Endothelial cell of umbilical vein (primary cell): ENCODE measurements around the gene INPP5J. TPM values are rescaled to one million over a fixed set of nuclear protein-coding genes. Genes with fewer than 3 reads are reported as not detected.
A peak's percentile ranks its signal among the peaks of the same experiment; 100 is the strongest.

Source experiments
- BruUV-seq: library from RNA; stranded (reverse); fragments of 400-500 nt; replicated peaks from 2 replicates; lab custom pipeline; 2021; lab: Mats Ljungman, UMichigan
- CTCF ChIA-PET: fragments of 300-600, 350-600 bp; sonication (Branson Sonifier 250); formaldehyde crosslinking; loops from one replicate; lab custom pipeline; 2021; ENCODE audit warnings: antibody characterized with exemption, inconsistent platforms; lab: Charles Lee
- POLR2A ChIA-PET: fragments of 300-600, 350-600 bp; sonication (Branson Sonifier 250); formaldehyde crosslinking; loops from one replicate; lab custom pipeline; 2021; ENCODE audit warnings: antibody characterized with exemption, inconsistent platforms; lab: Charles Lee
- DNase-seq: peaks from one replicate; pipeline ENCODE4 v3.0.0-alpha.2; 2011; ENCODE audit warnings: low read depth, low spot score
- FAIRE-seq: peaks from 2 replicates; lab custom pipeline; 2011; peaks lifted over from hg19 to GRCh38; lab: Jason Lieb, UNC
- H2AFZ ChIP-seq: 2 replicates; pipeline ENCODE4 v1.6.0; 2012; ENCODE audit warnings: low read depth, low read length, control low read depth, inconsistent platforms
- H3K27ac ChIP-seq: 2 replicates; pipeline ENCODE4 v1.5.1; 2011; ENCODE audit warnings: low read depth, mild to moderate bottlenecking, control low read depth, low read length, moderate library complexity; ENCODE audit not compliant: insufficient read depth
- H3K27me3 ChIP-seq, 2 experiments: 2 replicates each; pipeline versions ENCODE4 v1.6.0 to v1.6.1; 2011; ENCODE audit warnings: low read length in 2 of 2, mixed read lengths in 1 of 2; ENCODE audit not compliant: control insufficient read depth in 2 of 2, insufficient read depth in 2 of 2
- H3K36me3 ChIP-seq, 2 experiments: 2 replicates in 1 of 2; 3 replicates in 1 of 2; pipeline ENCODE4 v1.5.1; 2011; ENCODE audit warnings: low read length in 2 of 2, mild to moderate bottlenecking in 1 of 2, moderate library complexity in 1 of 2; ENCODE audit not compliant: control insufficient read depth in 2 of 2, insufficient read depth in 2 of 2; ENCODE audit errors: extremely low read depth in 1 of 2
- H3K4me1 ChIP-seq: 3 replicates; pipeline ENCODE4 v1.5.1; 2011; ENCODE audit warnings: mild to moderate bottlenecking, low read length; ENCODE audit not compliant: control insufficient read depth, insufficient read depth; ENCODE audit errors: extremely low read depth
- H3K4me2 ChIP-seq: 2 replicates; pipeline ENCODE4 v1.6.1; 2011; ENCODE audit warnings: low read length, control low read depth, mixed read lengths; ENCODE audit not compliant: insufficient read depth
- H3K4me3 ChIP-seq, 3 experiments: fragments of 200-600 bp in 1 of 3; sonication (generic), shearing (Covaris generic) in 1 of 3; replicated peaks in 1 of 3; 2 replicates each; pipeline ENCODE4 v1.5.1; 2011 to 2016; ENCODE audit warnings: control low read depth in 3 of 3, low read length in 3 of 3, mild to moderate bottlenecking in 2 of 3, inconsistent platforms in 1 of 3, low read depth in 1 of 3, moderate library complexity in 1 of 3; ENCODE audit not compliant: insufficient read depth in 1 of 3
- H3K79me2 ChIP-seq: 2 replicates; pipeline ENCODE4 v1.6.0; 2012; ENCODE audit warnings: low read length, inconsistent platforms; ENCODE audit not compliant: control insufficient read depth, insufficient read depth
- H3K9ac ChIP-seq: replicated peaks from 2 replicates; pipeline ENCODE3; 2011; ENCODE audit warnings: low read length, control low read depth; ENCODE audit not compliant: insufficient read depth; ENCODE audit errors: extremely low read depth
- H3K9me1 ChIP-seq: replicated peaks from 3 replicates; pipeline ENCODE4 v1.6.0; 2011; ENCODE audit warnings: mild to moderate bottlenecking, low read length; ENCODE audit not compliant: control insufficient read depth, insufficient read depth; ENCODE audit errors: extremely low read depth
- H3K9me3 ChIP-seq: replicated peaks from 2 replicates; pipeline ENCODE4 v1.5.1; 2012; ENCODE audit warnings: low read length, inconsistent platforms; ENCODE audit not compliant: control insufficient read depth, insufficient read depth
- H4K20me1 ChIP-seq: replicated peaks from 2 replicates; pipeline ENCODE3; 2011; ENCODE audit warnings: mild to moderate bottlenecking, low read length; ENCODE audit not compliant: control insufficient read depth, insufficient read depth; ENCODE audit errors: extremely low read depth
- EZH2 ChIP-seq: IDR thresholded peaks from 2 replicates; pipeline ENCODE4 v1.6.1; 2012; ENCODE audit warnings: borderline replicate concordance, low read depth, mild to moderate bottlenecking, moderate library complexity, low read length, inconsistent platforms; ENCODE audit not compliant: severe bottlenecking
- FOS ChIP-seq: IDR thresholded peaks from 2 replicates; pipeline ENCODE4 v1.6.1; 2011; ENCODE audit warnings: mild to moderate bottlenecking, low read length, moderate library complexity, borderline replicate concordance; ENCODE audit not compliant: insufficient read depth
- GATA2 ChIP-seq: IDR thresholded peaks from 2 replicates; pipeline ENCODE4 v1.7.0; 2011; ENCODE audit warnings: low read depth, mild to moderate bottlenecking, moderate library complexity, mixed read lengths, low read length; ENCODE audit not compliant: insufficient read length, insufficient read depth
- JUN ChIP-seq: IDR thresholded peaks from 2 replicates; pipeline ENCODE4 v1.6.1; 2011; ENCODE audit warnings: borderline replicate concordance, low read depth; ENCODE audit not compliant: insufficient read length, insufficient read depth
- POLR2A ChIP-seq: IDR thresholded peaks from 2 replicates; pipeline ENCODE4 v1.6.1; 2012; ENCODE audit warnings: low read depth, mild to moderate bottlenecking, control low read depth, low read length
- dilution Hi-C: fragments of 300-500 bp; cut with MboI; formaldehyde crosslinking; loops from one replicate; pipeline ENCODE4 v1.15.0; 2019; ENCODE audit warnings: low sequenced_read_pairs; ENCODE audit not compliant: extremely low pct_ligation_motif_present
- intact Hi-C: fragments of 100-400 bp; cut with micrococcal nuclease; formaldehyde crosslinking; loops from one replicate; pipeline ENCODE4 v1.10.0; 2022
- polyA plus RNA-seq, 4 experiments: library from polyadenylated mRNA; depleted of rRNA in 3 of 4; stranded (reverse) in 3 of 4; unstranded in 1 of 4; fragments of >200 nt; gene quantifications; 2 replicates each; pipeline versions ENCODE4 v1.2.1 to v1.2.3, GENCODE V29; 2011 to 2012; ENCODE audit warnings: missing spikeins in 1 of 4
- total RNA-seq: library from RNA; stranded (reverse); gene quantifications from 2 replicates; pipeline ENCODE4 v1.2.3, GENCODE V29; 2021

INPP5J gene
- total and polyA plus RNA-seq, 2 donors (not counting 3 experiments of a cell fraction or from before 2014, with no cell fraction given), result 0.43 to 0.49 TPM

- peak overlapping the region; percentile 63 for H3K27ac ChIP-seq
- H3K79me2 ChIP-seq, result peaks cover 2% of the 10 kb centered on the region
- DNase-seq (peak; percentile 66), FAIRE-seq (peak; percentile 77)
- no peak overlapping the region for H3K4me3 ChIP-seq
- H3K9ac ChIP-seq, result peak overlapping the region; percentile 29
- H2AFZ ChIP-seq, result peak overlapping the region; percentile 27
- H3K27me3 ChIP-seq, result no peaks in the 10 kb centered on the region
- CTCF ChIA-PET, result interaction anchor here (0.8 to 17.9 kb wide), 5 partner anchors 9 to 209 kb away, joined by 3 to 231 read pairs (median 4); partner anchors contain the start of gene SELENOM
- H4K20me1 ChIP-seq, result no peaks in the 10 kb centered on the region
- no peaks in the 10 kb centered on the region for H3K9me3 ChIP-seq
- intact Hi-C loops, result loop anchor here (5.0 kb wide), 1 partner anchor 57 kb away; the partner anchor contains the start of gene LIMK2
- peaks cover 13% of the 10 kb centered on the region for H3K4me1 ChIP-seq
- dilution Hi-C loops, result no loop called here
- peak overlapping the region; percentile 63 for H3K4me2 ChIP-seq
- TF ChIP-seq JUN (peak; percentile 87), POLR2A (no peak), FOS (peak; percentile 42)
- POLR2A ChIA-PET, result no interaction called here
- H3K9me1 ChIP-seq, result no peaks in the 10 kb centered on the region
- BruUV-seq, result no TSS peak
- no peaks in the 10 kb centered on the region for H3K36me3 ChIP-seq
These were observed 32.7 kb downstream of the INPP5J start for GRCh38 chr22:31155422-31155821.

DNA sequence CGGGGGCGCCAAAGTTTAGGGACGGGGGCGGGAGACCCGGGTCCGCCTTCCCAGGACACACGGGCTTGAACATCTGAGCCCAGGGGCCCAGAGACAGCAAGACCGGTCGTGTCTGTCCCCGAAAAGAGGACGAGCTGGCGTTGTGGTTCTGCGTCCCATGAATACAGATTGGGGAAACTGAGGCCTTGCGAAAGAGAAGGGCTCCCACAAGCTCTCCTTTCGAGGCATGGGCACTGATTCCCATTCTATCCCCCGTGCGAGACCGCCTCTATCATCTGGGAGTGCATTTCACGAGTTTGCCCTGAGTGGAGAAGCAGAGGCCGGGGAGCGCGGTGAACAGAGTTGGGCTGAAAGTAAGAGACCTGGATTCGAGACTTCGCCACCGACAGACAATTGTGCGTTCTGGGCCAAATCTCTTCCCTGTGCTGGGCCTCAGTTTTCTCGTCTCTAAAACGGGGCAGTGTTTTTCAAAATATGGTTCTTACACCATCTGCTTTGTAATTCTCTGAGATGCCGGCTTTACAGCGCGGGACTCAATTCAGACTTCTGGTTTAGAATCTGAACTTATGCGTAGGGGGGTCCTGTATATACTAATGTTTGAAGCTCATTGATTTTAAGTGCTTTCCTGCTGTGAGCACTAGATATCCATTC lies 37.7 kb downstream of the INPP5J start:
- DNase-seq, result peak; percentile 55
- intact Hi-C loops (loop anchor here (5.0 kb wide), 1 partner anchor 72 kb away; no protein-coding TSS in a partner anchor), dilution Hi-C loops (no loop called here)
- Histone ChIP-seq H3K27ac (peak overlapping the region; percentile 34), H3K4me3 (peak overlapping the region; percentile 17 to 79 (median 52)), H4K20me1 (no peaks in the 10 kb centered on the region), H2AFZ (peak overlapping the region; percentile 46), H3K9ac (peak overlapping the region; percentile 68), H3K4me1 (peaks cover 26% of the 10 kb centered on the region), H3K36me3 (peaks cover under 1 to 3% of the 10 kb centered on the region in 2 experiments), H3K79me2 (peaks cover 31% of the 10 kb centered on the region), H3K9me1 (no peaks in the 10 kb centered on the region), H3K9me3 (no peaks in the 10 kb centered on the region), H3K27me3 (no peaks in the 10 kb centered on the region), H3K4me2 (peak overlapping the region; percentile 95)
- BruUV-seq, result TSS peak; percentile 41
- TF ChIP-seq EZH2 (no peak), GATA2 (no peak), JUN (no peak)
- ChIA-PET CTCF (interaction anchor here (1.0 to 17.9 kb wide), 9 partner anchors 8 to 112 kb away, joined by 3 to 231 read pairs (median 8); partner anchors contain the start of genes LIMK2, PLA2G3 and SELENOM), POLR2A (interaction anchor here (0.6 kb wide), 3 partner anchors 9 to 359 kb away, joined by 3 to 7 read pairs (median 4); partner anchors contain the start of gene SMTN)
- FAIRE-seq, result no peak
